Left ventricle myocardium inferior (tissue), 1 donor: ENCODE results near the gene IPCEF1. TPM values are rescaled to one million over a fixed set of nuclear protein-coding genes. Genes with fewer than 3 reads are reported as not detected.

ENCODE experiments used
- DNase-seq: peaks from one replicate; pipeline ENCODE4 v3.0.0-alpha.2; 2020
- H3K27ac ChIP-seq: fragments of 200-600 bp; replicated peaks from 2 replicates; pipeline ENCODE4 v1.8.0; 2021
- H3K27me3 ChIP-seq: fragments of 200-600 bp; 2 replicates; pipeline ENCODE4 v1.8.0; 2021; ENCODE audit warnings: low read depth
- H3K36me3 ChIP-seq: fragments of 200-600 bp; 2 replicates; pipeline ENCODE4 v1.8.0; 2021
- H3K4me1 ChIP-seq: fragments of 200-600 bp; 2 replicates; pipeline ENCODE4 v1.8.0; 2021
- H3K4me3 ChIP-seq: fragments of 200-600 bp; 2 replicates; pipeline ENCODE4 v1.8.0; 2021; ENCODE audit warnings: mild to moderate bottlenecking, moderate library complexity
- H3K9me3 ChIP-seq: fragments of 200-600 bp; replicated peaks from 2 replicates; pipeline ENCODE4 v1.8.0; 2021
- CTCF ChIP-seq: fragments of 200-600 bp; IDR thresholded peaks from 2 replicates; pipeline ENCODE4 v1.8.0; 2021; ENCODE audit warnings: antibody characterized with exemption, mild to moderate bottlenecking, borderline replicate concordance
- intact Hi-C: fragments of 100-400 bp; cut with micrococcal nuclease; formaldehyde crosslinking; loops from one replicate; pipeline ENCODE4 v1.11.0; 2022
- total RNA-seq: library from RNA; stranded (reverse); fragmentation: NEBNext Ultra II Directional; extraction: Animal tissue kit (Norgen Biotek cat#: 25700); gene quantifications from one replicate; pipeline ENCODE4 v1.2.1, GENCODE V29; 2021
- donor health status: DM: no; HTN: yes; CAD: no; lungs with severe emphysema.

Gene IPCEF1
- total RNA-seq, 1 donor from 2014 or later = 1.7 TPM

- Histone ChIP-seq H3K36me3 (no peaks in the 10 kb centered on the region), H3K4me1 (no peaks in the 10 kb centered on the region), H3K4me3 (no peak overlapping the region), H3K27ac (no peak overlapping the region), H3K9me3 (no peaks in the 10 kb centered on the region), H3K27me3 (no peaks in the 10 kb centered on the region)
- DNase-seq = no peak
- intact Hi-C loops = no loop called here
- TF ChIP-seq CTCF = no peak
Measured at GRCh38 chr6:154239392-154239791, 117.2 kb downstream of the IPCEF1 start.

- intact Hi-C loops = no loop called here
- Histone ChIP-seq H3K4me3 (no peak overlapping the region), H3K27me3 (no peaks in the 10 kb centered on the region), H3K27ac (no peak overlapping the region), H3K4me1 (no peaks in the 10 kb centered on the region), H3K9me3 (no peaks in the 10 kb centered on the region), H3K36me3 (no peaks in the 10 kb centered on the region)
- TF ChIP-seq CTCF = no peak
- no peak for DNase-seq
Measured at GRCh38 chr6:154238831-154239230, 117.8 kb downstream of the IPCEF1 start.

GRCh38 chr6:154236646-154237301, 119.8 kb downstream of the IPCEF1 start:
- no peak overlapping the region for H3K4me3 ChIP-seq
- H3K4me1 ChIP-seq = no peaks in the 10 kb centered on the region
- no peak for DNase-seq
- intact Hi-C loops = no loop called here
- no peaks in the 10 kb centered on the region for H3K36me3 ChIP-seq
- no peaks in the 10 kb centered on the region for H3K9me3 ChIP-seq
- no peak overlapping the region for H3K27ac ChIP-seq
- H3K27me3 ChIP-seq = no peaks in the 10 kb centered on the region
- TF ChIP-seq CTCF = no peak

GRCh38 chr6:154234019-154234772, 122.4 kb downstream of the IPCEF1 start:
- DNase-seq = no peak
- Histone ChIP-seq H3K27me3 (no peaks in the 10 kb centered on the region), H3K4me3 (no peak overlapping the region), H3K9me3 (no peaks in the 10 kb centered on the region), H3K27ac (no peak overlapping the region), H3K4me1 (no peaks in the 10 kb centered on the region), H3K36me3 (no peaks in the 10 kb centered on the region)
- no peak for TF ChIP-seq CTCF
- intact Hi-C loops = no loop called here

- intact Hi-C loops = no loop called here
- no peak for TF ChIP-seq CTCF
Measured at GRCh38 chr6:154233383-154233782, 123.2 kb downstream of the IPCEF1 start.

More at GRCh38 chr6:154233383-154233782, 123.2 kb downstream of the IPCEF1 start:
- Histone ChIP-seq H3K4me1 (no peaks in the 10 kb centered on the region), H3K27ac (no peak overlapping the region), H3K36me3 (no peaks in the 10 kb centered on the region), H3K27me3 (no peaks in the 10 kb centered on the region), H3K4me3 (no peak overlapping the region), H3K9me3 (no peaks in the 10 kb centered on the region)
- DNase-seq = no peak
